ENCODE data around the gene CIAPIN1.
"Not testable (repeated sequence)": the region's sequence is repeated elsewhere in the genome, so short reads cannot be mapped to it uniquely, and the experiment has no call there.

Gene CIAPIN1

GRCh38 chr16:57412584-57412983, 34.6 kb downstream of the CIAPIN1 start:
- Histone ChIP-seq H3K9me3 (ENCODE audit: control insufficient read depth, insufficient read depth, low read length) (no peaks in the 10 kb centered on the region), H3K4me1 (ENCODE audit: insufficient read depth, low read length) (peaks cover 5% of the 10 kb centered on the region; the same call in 1 of the 2 replicates), H3K36me3 (ENCODE audit: insufficient read depth, low read length) (no peaks in the 10 kb centered on the region), H3K9ac (ENCODE audit: low read depth, low read length) (no peak overlapping the region)

DNA sequence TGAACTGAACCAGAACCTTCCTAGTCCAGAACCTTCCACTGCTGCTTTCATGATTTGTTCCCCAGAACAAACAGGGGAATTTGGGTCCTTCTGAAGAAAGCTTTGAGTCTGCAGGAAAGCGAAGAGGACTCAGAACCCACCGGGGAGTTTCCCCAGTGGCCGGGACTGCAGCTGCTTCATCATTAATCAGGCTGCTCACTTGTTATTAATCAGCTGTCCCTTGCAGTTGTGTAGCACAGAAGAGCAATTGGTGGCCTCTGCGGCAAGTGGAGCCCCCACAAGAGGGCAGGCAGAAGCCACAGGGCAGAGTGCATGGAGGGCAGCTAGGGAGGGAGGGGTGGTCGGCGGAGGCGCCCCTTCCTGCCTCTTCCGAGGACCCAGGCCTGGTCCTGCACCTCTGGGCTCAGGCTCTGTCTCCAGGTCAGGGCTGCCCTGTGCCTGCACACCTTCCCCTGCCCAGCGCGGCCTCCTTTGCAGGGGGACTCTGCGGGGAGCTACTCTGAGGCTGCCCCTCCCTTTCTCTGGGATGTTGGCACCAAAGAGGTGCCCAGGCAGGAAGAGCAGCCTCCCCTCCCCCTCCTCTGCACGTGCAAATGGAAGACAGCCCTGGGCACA, 35.7 kb downstream of the CIAPIN1 start:
- Histone ChIP-seq H3K9me3 (ENCODE audit: control insufficient read depth, insufficient read depth, low read length) (no peaks in the 10 kb centered on the region), H3K36me3 (ENCODE audit: insufficient read depth, low read length) (no peaks in the 10 kb centered on the region), H3K4me1 (ENCODE audit: insufficient read depth, low read length) (peaks cover 5% of the 10 kb centered on the region; the same call in 1 of the 2 replicates), H3K9ac (ENCODE audit: low read depth, low read length) (no peak overlapping the region)

- no peaks in the 10 kb centered on the region for H3K9me3 ChIP-seq (ENCODE audit: control insufficient read depth, insufficient read depth, low read length)
- H3K9ac ChIP-seq (ENCODE audit: low read depth, low read length) = no peak overlapping the region
- H3K4me1 ChIP-seq (ENCODE audit: insufficient read depth, low read length) = no peaks in the 10 kb centered on the region
- H3K36me3 ChIP-seq (ENCODE audit: insufficient read depth, low read length) = no peaks in the 10 kb centered on the region
Measured at GRCh38 chr16:57409870-57410587, 37.2 kb downstream of the CIAPIN1 start.

GRCh38 chr16:57409065-57409464, 38.1 kb downstream of the CIAPIN1 start:
- Histone ChIP-seq H3K9me3 (ENCODE audit: control insufficient read depth, insufficient read depth, low read length) (no peaks in the 10 kb centered on the region), H3K4me1 (ENCODE audit: insufficient read depth, low read length) (no peaks in the 10 kb centered on the region), H3K36me3 (ENCODE audit: insufficient read depth, low read length) (no peaks in the 10 kb centered on the region), H3K9ac (ENCODE audit: low read depth, low read length) (no peak overlapping the region)

DNA sequence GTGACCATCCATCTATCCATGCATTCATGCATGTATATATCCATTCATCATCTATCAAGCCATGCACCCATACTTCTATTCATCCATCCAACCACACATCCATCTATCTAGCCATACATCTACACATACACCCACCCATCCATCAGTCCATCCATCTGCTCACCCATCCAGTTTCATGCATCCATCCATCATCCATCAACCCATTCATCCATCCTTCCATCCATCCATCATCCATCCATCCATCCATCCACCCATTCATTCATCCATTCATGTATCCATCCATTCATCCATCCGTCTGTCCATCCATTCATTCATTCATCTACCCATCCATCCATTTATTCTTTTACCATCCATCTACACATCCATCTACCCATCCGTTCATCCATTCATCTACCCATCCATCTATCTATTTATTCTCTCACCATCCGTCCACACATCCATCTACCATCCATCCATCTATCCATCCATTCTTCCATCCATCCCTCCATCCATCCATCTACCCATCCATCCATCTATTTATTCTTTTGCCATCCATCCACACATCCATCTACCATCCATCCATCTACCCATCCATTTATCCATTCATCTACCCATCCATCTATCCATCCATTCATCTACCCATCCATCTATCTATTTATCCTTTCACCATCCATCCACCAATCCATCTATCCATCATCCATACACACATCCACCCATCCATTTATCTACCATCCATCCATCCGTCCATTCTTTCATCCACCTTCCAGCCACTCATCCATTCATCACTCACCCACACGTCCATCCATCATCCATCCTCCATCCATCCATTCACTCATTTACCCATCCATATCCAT, 39.4 kb downstream of the CIAPIN1 start:
- no peak overlapping the region for H3K9ac ChIP-seq (ENCODE audit: low read depth, low read length)
- no peaks in the 10 kb centered on the region for H3K4me1 ChIP-seq (ENCODE audit: insufficient read depth, low read length)
- no peaks in the 10 kb centered on the region for H3K9me3 ChIP-seq (ENCODE audit: control insufficient read depth, insufficient read depth, low read length)
- no peaks in the 10 kb centered on the region for H3K36me3 ChIP-seq (ENCODE audit: insufficient read depth, low read length)

DNA sequence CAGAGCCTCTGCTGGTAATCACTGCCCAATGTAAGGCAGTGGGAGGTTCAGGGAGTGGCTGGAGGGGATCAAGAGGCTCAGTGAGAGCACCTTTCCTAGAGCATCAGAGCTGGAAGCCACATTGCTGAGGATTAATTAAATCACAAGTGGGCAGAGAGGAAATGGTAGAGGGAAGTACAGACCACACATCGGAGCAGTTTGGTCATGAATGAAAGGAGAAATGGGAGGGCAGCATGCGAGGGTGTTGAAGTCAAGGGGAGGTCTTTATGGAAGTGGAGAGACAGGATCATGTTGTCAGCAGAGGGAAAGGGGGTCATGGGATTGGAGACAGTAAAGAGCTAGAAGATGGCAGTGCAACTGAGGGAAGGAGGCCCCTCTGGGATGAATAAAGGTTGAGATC, 40.3 kb downstream of the CIAPIN1 start:
- H3K36me3 ChIP-seq (ENCODE audit: insufficient read depth, low read length) = no peaks in the 10 kb centered on the region
- H3K9me3 ChIP-seq (ENCODE audit: control insufficient read depth, insufficient read depth, low read length) = no peaks in the 10 kb centered on the region
- H3K4me1 ChIP-seq (ENCODE audit: insufficient read depth, low read length) = no peaks in the 10 kb centered on the region
- H3K9ac ChIP-seq (ENCODE audit: low read depth, low read length) = no peak overlapping the region

DNA sequence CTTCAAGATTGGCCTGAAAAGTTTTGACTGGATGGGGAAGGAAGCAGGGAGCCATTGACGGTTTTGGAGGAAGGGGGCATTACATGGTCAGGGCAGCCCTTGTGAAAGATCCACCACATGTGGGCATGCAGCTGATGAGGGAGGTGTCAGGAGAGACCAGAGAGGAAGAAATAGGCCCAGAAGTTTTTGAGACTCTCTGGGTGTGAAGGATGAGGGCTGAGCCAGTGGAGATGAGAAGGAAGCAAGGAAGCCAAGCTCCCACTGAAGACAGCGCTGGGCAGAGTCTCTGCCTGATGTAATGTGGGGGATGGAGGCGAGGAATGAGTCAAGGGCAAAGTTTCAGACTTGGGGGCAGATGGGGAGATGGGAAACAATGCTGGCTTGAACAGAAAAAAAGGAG, 42.1 kb downstream of the CIAPIN1 start:
- H3K4me1 ChIP-seq (ENCODE audit: insufficient read depth, low read length) = no peaks in the 10 kb centered on the region
- H3K9me3 ChIP-seq (ENCODE audit: control insufficient read depth, insufficient read depth, low read length) = no peaks in the 10 kb centered on the region
- H3K36me3 ChIP-seq (ENCODE audit: insufficient read depth, low read length) = no peaks in the 10 kb centered on the region
- no peak overlapping the region for H3K9ac ChIP-seq (ENCODE audit: low read depth, low read length)

DNA sequence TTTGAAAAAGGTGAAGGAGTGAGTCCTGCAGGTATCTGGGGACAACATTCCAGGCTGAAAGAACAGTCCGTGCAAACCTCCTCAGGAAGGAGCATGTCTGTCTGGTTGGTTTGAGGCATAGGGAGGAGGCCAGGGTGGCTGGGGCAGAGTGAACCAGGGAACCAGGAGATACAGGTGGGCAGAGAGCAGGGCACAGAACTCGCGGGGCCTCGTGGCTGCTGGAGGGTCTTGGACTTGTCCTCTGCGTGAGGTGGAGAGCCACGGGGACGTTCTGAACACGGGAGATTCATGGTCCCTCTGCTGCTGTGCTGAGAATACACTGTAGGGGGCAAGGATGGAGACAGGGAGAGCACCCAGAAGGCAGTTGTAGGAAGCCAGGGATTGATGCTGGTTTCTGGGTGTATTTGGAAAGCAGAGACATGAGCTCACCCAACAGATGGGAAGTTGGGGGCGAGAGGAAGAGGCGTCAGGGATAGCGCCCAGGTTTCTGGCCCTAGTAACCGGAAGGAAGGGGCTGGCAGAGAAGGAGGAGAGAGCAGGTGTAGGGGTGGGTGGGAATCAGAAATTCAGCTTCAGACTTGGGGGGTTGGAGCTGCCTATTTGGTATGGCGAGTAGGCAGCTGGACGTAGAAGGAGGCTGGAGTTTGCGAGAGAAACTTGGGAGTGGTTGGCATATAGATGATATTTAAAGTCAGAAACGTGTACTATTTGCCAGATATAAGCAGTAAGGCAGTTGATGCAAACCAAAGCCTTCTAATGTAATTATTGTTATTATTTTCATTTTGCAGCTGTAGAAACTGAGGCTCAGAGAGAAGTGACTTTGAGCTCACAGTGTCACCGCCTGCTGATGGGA, 43.0 kb downstream of the CIAPIN1 start, which contains the start of gene CCL17:
Gene CCL17 (plus strand): TSS at position 803 of the 853 bp plus-strand sequence. CDS start 9,166 bp downstream, outside the sequence.
- H3K4me1 ChIP-seq (ENCODE audit: insufficient read depth, low read length) = no peaks in the 10 kb centered on the region
- H3K9ac ChIP-seq (ENCODE audit: low read depth, low read length) = no peak within 1 kb of the TSS
- H3K36me3 ChIP-seq (ENCODE audit: insufficient read depth, low read length) = no peaks in the 10 kb centered on the region
- no peaks in the 10 kb centered on the region for H3K9me3 ChIP-seq (ENCODE audit: control insufficient read depth, insufficient read depth, low read length)

- Histone ChIP-seq H3K9me3 (ENCODE audit: control insufficient read depth, insufficient read depth, low read length) (no peaks in the 10 kb centered on the region), H3K36me3 (ENCODE audit: insufficient read depth, low read length) (no peaks in the 10 kb centered on the region), H3K9ac (ENCODE audit: low read depth, low read length) (no peak overlapping the region), H3K4me1 (ENCODE audit: insufficient read depth, low read length) (no peaks in the 10 kb centered on the region)
Measured at GRCh38 chr16:57401943-57402640, 45.1 kb downstream of the CIAPIN1 start.

GRCh38 chr16:57397493-57397892, 49.7 kb downstream of the CIAPIN1 start:
- H3K36me3 ChIP-seq (ENCODE audit: insufficient read depth, low read length); H3K9ac ChIP-seq (ENCODE audit: low read depth, low read length); H3K9me3 ChIP-seq (ENCODE audit: control insufficient read depth, insufficient read depth, low read length); H3K4me1 ChIP-seq (ENCODE audit: insufficient read depth, low read length): not testable (repeated sequence)

DNA sequence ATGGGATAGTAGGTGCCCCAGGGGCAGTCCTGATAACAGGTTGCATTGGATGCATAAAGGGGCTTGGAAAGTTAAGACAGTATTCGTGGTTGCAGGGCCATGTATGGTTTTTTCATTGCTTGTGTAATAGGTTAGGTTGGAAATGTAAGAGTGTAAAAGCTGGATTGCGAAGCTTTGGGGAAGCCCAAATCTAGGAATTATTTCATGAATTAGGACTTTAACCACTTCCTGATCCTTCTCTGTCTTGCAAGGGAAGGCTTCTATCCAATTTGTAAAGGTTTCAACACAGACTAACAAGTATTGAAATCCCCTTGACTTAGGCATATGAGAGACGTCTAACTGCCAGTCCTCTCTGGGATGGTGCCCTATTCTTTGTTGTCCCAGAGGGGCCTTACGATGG, 50.4 kb downstream of the CIAPIN1 start:
- Histone ChIP-seq H3K9ac (ENCODE audit: low read depth, low read length) (no peak overlapping the region), H3K4me1 (ENCODE audit: insufficient read depth, low read length) (no peaks in the 10 kb centered on the region), H3K36me3 (ENCODE audit: insufficient read depth, low read length) (no peaks in the 10 kb centered on the region), H3K9me3 (ENCODE audit: control insufficient read depth, insufficient read depth, low read length) (no peaks in the 10 kb centered on the region)

DNA sequence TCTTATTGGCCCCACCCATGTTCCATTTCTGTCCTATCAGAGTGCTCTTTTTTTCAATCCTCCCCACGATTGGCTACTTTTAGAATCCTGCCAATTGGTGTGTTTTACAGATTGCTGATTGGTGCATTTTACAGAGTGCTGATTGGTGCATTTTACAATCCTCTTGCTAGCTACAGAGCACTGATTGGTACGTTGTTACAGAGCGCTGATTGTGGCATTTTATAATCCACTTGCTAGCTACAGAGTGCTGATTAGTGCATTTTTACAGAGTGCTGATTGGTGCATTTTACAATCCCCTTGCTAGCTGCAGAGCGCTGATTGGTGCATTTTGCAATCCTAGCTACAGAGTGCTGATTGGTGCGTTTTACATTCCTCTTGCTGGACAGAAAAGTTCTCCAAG, 52.2 kb downstream of the CIAPIN1 start:
- no peaks in the 10 kb centered on the region for H3K4me1 ChIP-seq (ENCODE audit: insufficient read depth, low read length)
- H3K36me3 ChIP-seq (ENCODE audit: insufficient read depth, low read length) = no peaks in the 10 kb centered on the region
- H3K9me3 ChIP-seq (ENCODE audit: control insufficient read depth, insufficient read depth, low read length) = 0 out of 2 replicates have a peak, but pooled peaks cover 3% of the 10 kb centered on the region
- no peak overlapping the region for H3K9ac ChIP-seq (ENCODE audit: low read depth, low read length)

DNA sequence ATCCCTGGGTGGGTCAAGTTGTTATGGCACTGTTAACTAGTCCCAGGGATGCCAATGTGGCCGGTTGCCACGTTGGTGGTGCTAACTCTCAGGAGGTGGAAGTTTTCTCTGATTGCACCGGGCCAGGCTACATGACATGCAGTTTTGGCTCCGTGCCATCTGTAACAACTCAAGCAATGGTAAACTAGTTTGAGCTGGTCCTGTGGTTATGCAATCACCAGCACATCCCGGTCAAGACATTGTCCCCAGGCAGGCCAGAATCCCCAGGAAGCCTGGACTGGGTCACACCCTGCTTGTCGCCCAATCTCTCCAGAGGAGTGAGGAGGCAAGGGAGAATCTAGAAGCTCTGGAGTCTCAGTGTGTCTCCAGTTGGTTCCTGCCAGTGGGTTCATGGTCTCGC, 52.7 kb downstream of the CIAPIN1 start:
- H3K4me1 ChIP-seq (ENCODE audit: insufficient read depth, low read length) = no peaks in the 10 kb centered on the region
- H3K9ac ChIP-seq (ENCODE audit: low read depth, low read length) = no peak overlapping the region
- H3K9me3 ChIP-seq (ENCODE audit: control insufficient read depth, insufficient read depth, low read length) = 0 out of 2 replicates have a peak, but pooled peaks cover 3% of the 10 kb centered on the region
- H3K36me3 ChIP-seq (ENCODE audit: insufficient read depth, low read length) = no peaks in the 10 kb centered on the region

All from ES-I3 (cell line).